K562 (cell line): ENCODE results near the gene MYL5. TPM values are rescaled to one million over a fixed set of nuclear protein-coding genes. Genes with fewer than 3 reads are reported as not detected.

Source experiments
- BRD4 ChIP-seq: fragments of 200-600 bp; sonication (generic); IDR thresholded peaks from 2 replicates; pipeline ENCODE4 v1.6.1; 2017; ENCODE audit warnings: inconsistent platforms
- GABPA ChIP-seq: fragments of 200-800 bp; sonication (Bioruptor generic); conservative IDR thresholded peaks from 2 replicates; pipeline ENCODE4 v1.6.1; 2016; ENCODE audit warnings: low read depth, missing genetic modification characterization, missing compliant biosample characterization
- KDM2B ChIP-seq: fragments of 250-450 bp; sonication (Bioruptor Pico); IDR thresholded peaks from 2 replicates; pipeline ENCODE4 v1.8.0; 2021; ENCODE audit warnings: mild to moderate bottlenecking, moderate library complexity
- NR2C2 ChIP-seq, 2 experiments: fragments of 200-800 bp in 1 of 2; sonication (Bioruptor generic) in 1 of 2; sonication (generic) in 1 of 2; formaldehyde crosslinking in 1 of 2; IDR thresholded peaks; 2 replicates each; pipeline versions ENCODE4 v1.6.1 to v1.8.0; 2016 to 2022; ENCODE audit warnings: mild to moderate bottlenecking in 1 of 2, missing compliant biosample characterization in 1 of 2, missing genetic modification characterization in 1 of 2, missing genetic modification reagents in 1 of 2
- RB1 ChIP-seq: fragments of 450-650 bp; IDR thresholded peaks from 2 replicates; pipeline ENCODE4 v1.6.1; 2017; ENCODE audit warnings: low read depth, mild to moderate bottlenecking
- TBL1XR1 ChIP-seq, 2 experiments: IDR thresholded peaks; 2 replicates each; pipeline ENCODE4 v1.6.1; 2012; ENCODE audit warnings: improper control_type of control experiment in 2 of 2, low read length in 2 of 2, mild to moderate bottlenecking in 1 of 2
- ZNF830 ChIP-seq: fragments of 250-450 bp; sonication (Bioruptor Pico); IDR thresholded peaks from 2 replicates; pipeline ENCODE4 v1.5.0; 2021; ENCODE audit warnings: mild to moderate bottlenecking
- polyA plus RNA-seq, 8 experiments: library from polyadenylated mRNA; depleted of rRNA in 4 of 8; stranded (reverse) in 5 of 8; unstranded in 3 of 8; fragments of >200 nt; fragmentation: Nextera tagmentation in 2 of 8; fragmentation: Illumina TruSeq in 1 of 8; extraction: Ambion mirVana in 2 of 8; extraction: Trizol in 1 of 8; gene quantifications; 2 replicates each; pipeline versions ENCODE4 v1.2.1 to v1.2.3, GENCODE V29; 2011 to 2014; ENCODE audit warnings: inconsistent platforms in 1 of 8, missing spikeins in 1 of 8
- total RNA-seq, 7 experiments: library from RNA; depleted of rRNA in 6 of 7; stranded (reverse); fragments of >200 nt in 6 of 7; fragmentation: Illumina TruSeq in 2 of 7; extraction: Trizol in 2 of 7; gene quantifications; 2 replicates each; pipeline versions ENCODE4 v1.2.1 to v1.2.3, GENCODE V29; 2011 to 2021; ENCODE audit warnings: low replicate concordance in 1 of 7
- TF ChIP-seq, protein P1 (sequence below), 2 experiments: fragments of 450-650 bp in 1 of 2; sonication (generic) in 1 of 2; formaldehyde crosslinking in 1 of 2; IDR thresholded peaks; 2 replicates each; pipeline versions ENCODE4 v1.7.1 to v1.9.0; 2016 to 2022; ENCODE audit warnings: inconsistent platforms in 1 of 2, mild to moderate bottlenecking in 1 of 2, missing genetic modification reagents in 1 of 2
- TF ChIP-seq, protein P2 (sequence below): fragments of 450-650 bp; IDR thresholded peaks from 2 replicates; pipeline ENCODE4 v1.6.1; 2016; ENCODE audit warnings: antibody characterized with exemption
- TF ChIP-seq, protein P3 (sequence below): fragments of 250-450 bp; sonication (Bioruptor Pico); IDR thresholded peaks from 2 replicates; pipeline ENCODE4 v1.8.0; 2021; ENCODE audit warnings: moderate library complexity, mild to moderate bottlenecking, inconsistent platforms
- TF ChIP-seq, protein P4 (sequence below): fragments of 200-800 bp; sonication (Bioruptor generic); IDR thresholded peaks from 2 replicates; pipeline ENCODE4 v1.6.1; 2017; ENCODE audit warnings: missing genetic modification characterization, missing compliant biosample characterization

Gene MYL5
- total and polyA plus RNA-seq, 9 of the 15 experiments (the other 6 are each of a cell fraction or from before 2014, with no cell fraction given): 1.4 to 10.0 (median 4.1) TPM

DNA sequence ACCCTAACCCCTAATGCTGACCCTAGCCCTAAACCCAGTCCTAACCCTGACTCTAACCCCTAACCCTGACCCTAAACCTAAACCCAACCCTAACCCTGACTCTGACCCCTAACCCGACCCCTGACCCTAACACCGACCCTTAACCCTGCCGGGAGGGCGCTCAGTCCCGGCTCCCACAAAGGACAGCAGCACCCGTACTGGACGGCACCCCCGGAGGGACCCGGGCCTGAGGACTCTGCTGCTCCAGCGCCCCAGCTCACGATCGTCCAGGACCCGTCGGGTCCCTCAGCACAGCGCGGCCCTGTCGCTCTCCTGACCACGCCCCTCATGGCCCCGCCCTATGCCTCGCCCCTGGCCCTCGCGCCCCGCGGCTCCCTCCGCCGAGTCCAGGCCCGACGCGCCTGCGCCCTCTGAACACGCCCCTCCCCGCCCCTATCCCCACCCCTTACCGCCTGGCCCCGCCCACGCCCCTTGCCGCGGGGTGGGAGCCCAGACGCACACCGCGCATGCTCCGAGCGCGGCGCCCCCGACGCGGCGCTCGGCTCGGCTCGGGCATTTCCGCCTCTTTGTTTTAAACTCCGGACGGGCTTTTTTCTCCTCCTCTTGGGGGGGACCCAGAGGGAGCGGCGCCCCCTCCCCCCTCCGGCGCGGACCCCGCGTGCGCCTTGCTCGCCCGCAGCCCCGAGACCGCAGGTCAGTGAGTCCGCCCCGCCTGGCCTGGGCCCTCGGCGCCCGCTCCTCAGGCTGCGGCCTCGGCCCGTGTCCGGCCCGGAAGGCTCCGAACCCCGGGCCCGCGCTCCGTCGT lies 31.1 kb downstream of the MYL5 start, which contains the start of gene PCGF3 (continued):
- TF ChIP-seq, protein P1, sequence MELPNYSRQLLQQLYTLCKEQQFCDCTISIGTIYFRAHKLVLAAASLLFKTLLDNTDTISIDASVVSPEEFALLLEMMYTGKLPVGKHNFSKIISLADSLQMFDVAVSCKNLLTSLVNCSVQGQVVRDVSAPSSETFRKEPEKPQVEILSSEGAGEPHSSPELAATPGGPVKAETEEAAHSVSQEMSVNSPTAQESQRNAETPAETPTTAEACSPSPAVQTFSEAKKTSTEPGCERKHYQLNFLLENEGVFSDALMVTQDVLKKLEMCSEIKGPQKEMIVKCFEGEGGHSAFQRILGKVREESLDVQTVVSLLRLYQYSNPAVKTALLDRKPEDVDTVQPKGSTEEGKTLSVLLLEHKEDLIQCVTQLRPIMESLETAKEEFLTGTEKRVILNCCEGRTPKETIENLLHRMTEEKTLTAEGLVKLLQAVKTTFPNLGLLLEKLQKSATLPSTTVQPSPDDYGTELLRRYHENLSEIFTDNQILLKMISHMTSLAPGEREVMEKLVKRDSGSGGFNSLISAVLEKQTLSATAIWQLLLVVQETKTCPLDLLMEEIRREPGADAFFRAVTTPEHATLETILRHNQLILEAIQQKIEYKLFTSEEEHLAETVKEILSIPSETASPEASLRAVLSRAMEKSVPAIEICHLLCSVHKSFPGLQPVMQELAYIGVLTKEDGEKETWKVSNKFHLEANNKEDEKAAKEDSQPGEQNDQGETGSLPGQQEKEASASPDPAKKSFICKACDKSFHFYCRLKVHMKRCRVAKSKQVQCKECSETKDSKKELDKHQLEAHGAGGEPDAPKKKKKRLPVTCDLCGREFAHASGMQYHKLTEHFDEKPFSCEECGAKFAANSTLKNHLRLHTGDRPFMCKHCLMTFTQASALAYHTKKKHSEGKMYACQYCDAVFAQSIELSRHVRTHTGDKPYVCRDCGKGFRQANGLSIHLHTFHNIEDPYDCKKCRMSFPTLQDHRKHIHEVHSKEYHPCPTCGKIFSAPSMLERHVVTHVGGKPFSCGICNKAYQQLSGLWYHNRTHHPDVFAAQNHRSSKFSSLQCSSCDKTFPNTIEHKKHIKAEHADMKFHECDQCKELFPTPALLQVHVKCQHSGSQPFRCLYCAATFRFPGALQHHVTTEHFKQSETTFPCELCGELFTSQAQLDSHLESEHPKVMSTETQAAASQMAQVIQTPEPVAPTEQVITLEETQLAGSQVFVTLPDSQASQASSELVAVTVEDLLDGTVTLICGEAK (IDR thresholded peaks at IDR 0.05): peak; percentile 64; the same call in 1 of the 2 replicates
- TF ChIP-seq, protein P1 (CRISPR knock-in tag; IDR thresholded peaks at IDR 0.05): no peak
- TF ChIP-seq, protein P2, sequence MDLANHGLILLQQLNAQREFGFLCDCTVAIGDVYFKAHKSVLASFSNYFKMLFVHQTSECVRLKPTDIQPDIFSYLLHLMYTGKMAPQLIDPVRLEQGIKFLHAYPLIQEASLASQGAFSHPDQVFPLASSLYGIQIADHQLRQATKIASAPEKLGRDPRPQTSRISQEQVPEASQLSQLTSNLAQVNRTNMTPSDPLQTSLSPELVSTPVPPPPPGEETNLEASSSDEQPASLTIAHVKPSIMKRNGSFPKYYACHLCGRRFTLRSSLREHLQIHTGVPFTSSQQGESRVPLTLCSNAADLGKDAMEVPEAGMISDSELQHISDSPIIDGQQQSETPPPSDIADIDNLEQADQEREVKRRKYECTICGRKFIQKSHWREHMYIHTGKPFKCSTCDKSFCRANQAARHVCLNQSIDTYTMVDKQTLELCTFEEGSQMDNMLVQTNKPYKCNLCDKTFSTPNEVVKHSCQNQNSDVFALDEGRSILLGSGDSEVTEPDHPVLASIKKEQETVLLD: peak; percentile 38; the same call in 1 of the 2 replicates
- TF ChIP-seq GABPA (tag) (no peak), TBL1XR1 (IDR thresholded peaks at IDR 0.05; ENCODE audit: low read length in 2 of 2) (0 out of 4 replicates have a peak, but pooled peaks of 1 of the 2 experiments have one; percentile 29), RB1 (peak; percentile 56; the same call in 1 of the 2 replicates), KDM2B (CRISPR knock-in tag) (0 out of 2 replicates have a peak, but pooled peaks have one; percentile 27), NR2C2 (CRISPR knock-in tag; IDR thresholded peaks at IDR 0.05) (0 out of 2 replicates have a peak, but pooled peaks have one; percentile 51), NR2C2 (tag; IDR thresholded peaks at IDR 0.05) (peak; percentile 98), ZNF830 (CRISPR knock-in tag) (no peak), BRD4 (0 out of 2 replicates have a peak, but pooled peaks have one; percentile 36)
- TF ChIP-seq, protein P3, sequence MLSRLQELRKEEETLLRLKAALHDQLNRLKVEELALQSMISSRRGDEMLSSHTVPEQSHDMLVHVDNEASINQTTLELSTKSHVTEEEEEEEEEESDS: no peak
- TF ChIP-seq, protein P4, sequence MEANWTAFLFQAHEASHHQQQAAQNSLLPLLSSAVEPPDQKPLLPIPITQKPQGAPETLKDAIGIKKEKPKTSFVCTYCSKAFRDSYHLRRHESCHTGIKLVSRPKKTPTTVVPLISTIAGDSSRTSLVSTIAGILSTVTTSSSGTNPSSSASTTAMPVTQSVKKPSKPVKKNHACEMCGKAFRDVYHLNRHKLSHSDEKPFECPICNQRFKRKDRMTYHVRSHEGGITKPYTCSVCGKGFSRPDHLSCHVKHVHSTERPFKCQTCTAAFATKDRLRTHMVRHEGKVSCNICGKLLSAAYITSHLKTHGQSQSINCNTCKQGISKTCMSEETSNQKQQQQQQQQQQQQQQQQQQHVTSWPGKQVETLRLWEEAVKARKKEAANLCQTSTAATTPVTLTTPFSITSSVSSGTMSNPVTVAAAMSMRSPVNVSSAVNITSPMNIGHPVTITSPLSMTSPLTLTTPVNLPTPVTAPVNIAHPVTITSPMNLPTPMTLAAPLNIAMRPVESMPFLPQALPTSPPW (CRISPR knock-in tag): peak; percentile 83
